Activated CD4-positive, alpha-beta T cell treated with anti-CD3 and anti-CD28 coated beads, Interleukin-2, amount 10 ng/mL, durations not matched to agents 7 days and 5 days (primary cell): ENCODE results near the gene PALD1. TPM values are rescaled to one million over a fixed set of nuclear protein-coding genes. Genes with fewer than 3 reads are reported as not detected.
"Not testable (repeated sequence)": the region's sequence is repeated elsewhere in the genome, so short reads cannot be mapped to it uniquely, and the experiment has no call there.

Experiments
- CTCF ChIA-PET: fragments of 350-600 bp; sonication (Branson Sonifier 250); formaldehyde crosslinking; loops from one replicate; lab custom pipeline; 2021; ENCODE audit warnings: antibody characterized with exemption; lab: Charles Lee
- POLR2A ChIA-PET: fragments of 350-600 bp; sonication (Branson Sonifier 250); formaldehyde crosslinking; loops from one replicate; lab custom pipeline; 2021; ENCODE audit warnings: antibody characterized with exemption; lab: Charles Lee
- DNase-seq: peaks from one replicate; pipeline ENCODE4 v3.0.0-alpha.2; 2020
- H3K27ac Mint-ChIP-seq: one replicate; pipeline ENCODE4 v1.8.0; 2021; ENCODE audit warnings: mild to moderate bottlenecking, moderate library complexity, mixed read lengths
- H3K27me3 Mint-ChIP-seq: one replicate; pipeline ENCODE4 v1.8.0; 2021; ENCODE audit warnings: mixed read lengths
- H3K36me3 Mint-ChIP-seq: one replicate; pipeline ENCODE4 v1.8.0; 2021; ENCODE audit warnings: low read depth, mixed read lengths
- H3K4me1 Mint-ChIP-seq: one replicate; pipeline ENCODE4 v1.8.0; 2021; ENCODE audit warnings: mixed read lengths
- H3K4me3 Mint-ChIP-seq: one replicate; pipeline ENCODE4 v1.8.0; 2021; ENCODE audit warnings: mild to moderate bottlenecking, moderate library complexity, mixed read lengths
- H3K9me3 Mint-ChIP-seq: one replicate; pipeline ENCODE4 v1.8.0; 2021; ENCODE audit warnings: mixed read lengths
- total RNA-seq, 2 experiments: library from RNA; stranded (reverse); gene quantifications; one replicate each; pipeline ENCODE4 v1.2.3, GENCODE V29; 2021

PALD1 gene
- total RNA-seq, 2 experiments from 2014 or later = 1.2 to 1.5 TPM

- no peaks in the 10 kb centered on the region for H3K9me3 Mint-ChIP-seq
- H3K27ac Mint-ChIP-seq = no peak overlapping the region
- peaks cover 42% of the 10 kb centered on the region for H3K4me1 Mint-ChIP-seq
- POLR2A ChIA-PET = no interaction called here
- H3K27me3 Mint-ChIP-seq = peaks cover 28% of the 10 kb centered on the region
- H3K36me3 Mint-ChIP-seq = no peaks in the 10 kb centered on the region
- H3K4me3 Mint-ChIP-seq = peak overlapping the region; percentile 39
- CTCF ChIA-PET = interaction anchor here (1.8 kb wide), 1 partner anchor 15 kb away, joined by 5 read pairs; no protein-coding TSS in a partner anchor
- DNase-seq = no peak
These were observed 1.2 kb downstream of the PALD1 start for GRCh38 chr10:70479626-70480238.

- H3K9me3 Mint-ChIP-seq = no peaks in the 10 kb centered on the region
These were observed 1.8 kb downstream of the PALD1 start for GRCh38 chr10:70480239-70480861.

GRCh38 chr10:70481105-70481504, 2.5 kb downstream of the PALD1 start:
- Mint-ChIP-seq H3K4me1 (peaks cover 42% of the 10 kb centered on the region), H3K4me3 (no peak overlapping the region), H3K36me3 (no peaks in the 10 kb centered on the region), H3K27me3 (peaks cover 18% of the 10 kb centered on the region), H3K27ac (no peak overlapping the region), H3K9me3 (no peaks in the 10 kb centered on the region)
- CTCF ChIA-PET = interaction anchor here (0.5 to 1.8 kb wide), 3 partner anchors 13 to 1585 kb away, joined by 3 to 5 read pairs (median 3); no protein-coding TSS in a partner anchor
- POLR2A ChIA-PET = no interaction called here
- no peak for DNase-seq

More at GRCh38 chr10:70480239-70480861, 1.8 kb downstream of the PALD1 start:
- H3K27me3 Mint-ChIP-seq = peaks cover 26% of the 10 kb centered on the region
- H3K27ac Mint-ChIP-seq = no peak overlapping the region
- POLR2A ChIA-PET = no interaction called here
- no peaks in the 10 kb centered on the region for H3K36me3 Mint-ChIP-seq
- H3K4me1 Mint-ChIP-seq = peaks cover 42% of the 10 kb centered on the region
- CTCF ChIA-PET = interaction anchor here (0.5 to 1.8 kb wide), 3 partner anchors 14 to 1586 kb away, joined by 3 to 5 read pairs (median 3); no protein-coding TSS in a partner anchor
- peak; percentile 36 for DNase-seq
- peak overlapping the region; percentile 39 for H3K4me3 Mint-ChIP-seq

GRCh38 chr10:70481831-70482530, 3.4 kb downstream of the PALD1 start:
- ChIA-PET CTCF (interaction anchor here (1.8 kb wide), 1 partner anchor 12 kb away, joined by 5 read pairs; no protein-coding TSS in a partner anchor), POLR2A (no interaction called here)
- DNase-seq = no peak
- Mint-ChIP-seq H3K36me3 (no peaks in the 10 kb centered on the region), H3K27ac (no peak overlapping the region), H3K4me1 (peaks cover 34% of the 10 kb centered on the region), H3K4me3 (no peak overlapping the region), H3K9me3 (no peaks in the 10 kb centered on the region), H3K27me3 (peaks cover 10% of the 10 kb centered on the region)

- ChIA-PET POLR2A (no interaction called here), CTCF (no interaction called here)
- peaks cover 22% of the 10 kb centered on the region for H3K4me1 Mint-ChIP-seq
- H3K4me3 Mint-ChIP-seq = no peak overlapping the region
- no peaks in the 10 kb centered on the region for H3K9me3 Mint-ChIP-seq
- H3K27me3 Mint-ChIP-seq = peaks cover 2% of the 10 kb centered on the region
- DNase-seq = no peak
- H3K27ac Mint-ChIP-seq = no peak overlapping the region
- H3K36me3 Mint-ChIP-seq = no peaks in the 10 kb centered on the region
These were observed 4.6 kb downstream of the PALD1 start for GRCh38 chr10:70482982-70483760.

GRCh38 chr10:70483872-70484271, 5.3 kb downstream of the PALD1 start:
- H3K4me3 Mint-ChIP-seq, H3K36me3 Mint-ChIP-seq, H3K27me3 Mint-ChIP-seq, H3K9me3 Mint-ChIP-seq, DNase-seq, H3K27ac Mint-ChIP-seq, CTCF ChIA-PET, POLR2A ChIA-PET: not testable (repeated sequence)
- H3K4me1 Mint-ChIP-seq = peaks cover 22% of the 10 kb centered on the region

GRCh38 chr10:70487824-70488223, 9.3 kb downstream of the PALD1 start:
- DNase-seq = no peak
- Mint-ChIP-seq H3K27me3 (peaks cover 2% of the 10 kb centered on the region), H3K27ac (no peak overlapping the region), H3K9me3 (no peaks in the 10 kb centered on the region), H3K4me1 (no peaks in the 10 kb centered on the region), H3K4me3 (no peak overlapping the region), H3K36me3 (no peaks in the 10 kb centered on the region)
- CTCF ChIA-PET = no interaction called here
- POLR2A ChIA-PET = no interaction called here

GRCh38 chr10:70490142-70490541, 11.6 kb downstream of the PALD1 start:
- Mint-ChIP-seq H3K4me1 (peaks cover 21% of the 10 kb centered on the region), H3K27me3 (peaks cover 1% of the 10 kb centered on the region)
- CTCF ChIA-PET = interaction anchor here (0.9 to 2.4 kb wide), 2 partner anchors 9 to 69 kb away, joined by 3 to 8 read pairs; no protein-coding TSS in a partner anchor

GRCh38 chr10:70491614-70492013, 13.0 kb downstream of the PALD1 start:
- no peak overlapping the region for H3K4me3 Mint-ChIP-seq
- no peak for DNase-seq
- H3K4me1 Mint-ChIP-seq = peaks cover 24% of the 10 kb centered on the region
- H3K9me3 Mint-ChIP-seq = no peaks in the 10 kb centered on the region
- no peak overlapping the region for H3K27ac Mint-ChIP-seq
- ChIA-PET CTCF (no interaction called here), POLR2A (no interaction called here)
- H3K27me3 Mint-ChIP-seq = no peaks in the 10 kb centered on the region
- H3K36me3 Mint-ChIP-seq = no peaks in the 10 kb centered on the region

More at GRCh38 chr10:70490142-70490541, 11.6 kb downstream of the PALD1 start:
- no peaks in the 10 kb centered on the region for H3K9me3 Mint-ChIP-seq
- no peak overlapping the region for H3K4me3 Mint-ChIP-seq
- H3K36me3 Mint-ChIP-seq = no peaks in the 10 kb centered on the region
- no peak for DNase-seq
- H3K27ac Mint-ChIP-seq = no peak overlapping the region
- POLR2A ChIA-PET = no interaction called here

- Mint-ChIP-seq H3K4me1 (peaks cover 24% of the 10 kb centered on the region), H3K9me3 (no peaks in the 10 kb centered on the region), H3K27me3 (no peaks in the 10 kb centered on the region), H3K4me3 (no peak overlapping the region), H3K27ac (no peak overlapping the region), H3K36me3 (no peaks in the 10 kb centered on the region)
- ChIA-PET CTCF (interaction anchor here (2.0 kb wide), 1 partner anchor 11 kb away, joined by 5 read pairs; no protein-coding TSS in a partner anchor), POLR2A (no interaction called here)
- DNase-seq = no peak
These were observed 14.5 kb downstream of the PALD1 start for GRCh38 chr10:70492786-70493659.

- Mint-ChIP-seq H3K4me1 (peaks cover 24% of the 10 kb centered on the region), H3K27ac (no peak overlapping the region), H3K27me3 (no peaks in the 10 kb centered on the region), H3K36me3 (no peaks in the 10 kb centered on the region), H3K4me3 (no peak overlapping the region), H3K9me3 (no peaks in the 10 kb centered on the region)
- ChIA-PET CTCF (interaction anchor here (1.3 to 2.0 kb wide), 3 partner anchors 10 to 31 kb away, joined by 3 to 5 read pairs (median 5); no protein-coding TSS in a partner anchor), POLR2A (no interaction called here)
- DNase-seq = peak; percentile 13
These were observed 15.2 kb downstream of the PALD1 start for GRCh38 chr10:70493660-70494234.
